Liver (tissue), 3 donors: ENCODE measurements around the gene CDH13.

Experiments used
- ATF3 ChIP-seq: IDR thresholded peaks from 2 replicates; pipeline ENCODE4 v1.6.1; 2016; ENCODE audit warnings: antibody characterized with exemption
- CTCF ChIP-seq: fragments of 150-350 bp; IDR thresholded peaks from 2 replicates; pipeline ENCODE4 v1.5.1; 2017; ENCODE audit warnings: improper control_type of control experiment, low read depth, low read length; ENCODE audit not compliant: missing input control
- EGR1 ChIP-seq, 2 donors: IDR thresholded peaks; 2 replicates each; pipeline ENCODE4 v1.6.1; 2016 to 2018; ENCODE audit warnings: antibody characterized with exemption in 2 of 2, low read depth in 2 of 2
- GABPA ChIP-seq, 2 donors: IDR thresholded peaks in 1 of 2; conservative IDR thresholded peaks in 1 of 2; 2 replicates each; pipeline ENCODE4 v1.6.1; 2016; ENCODE audit warnings: antibody characterized with exemption in 2 of 2, mild to moderate bottlenecking in 1 of 2, moderate library complexity in 1 of 2
- JUND ChIP-seq, 2 donors: IDR thresholded peaks; 2 replicates each; pipeline ENCODE4 v1.6.1; 2016; ENCODE audit warnings: antibody characterized with exemption in 2 of 2
- MAX ChIP-seq: IDR thresholded peaks from 2 replicates; pipeline ENCODE4 v1.6.1; 2016; ENCODE audit warnings: antibody characterized with exemption
- NR2F2 ChIP-seq: IDR thresholded peaks from 2 replicates; pipeline ENCODE4 v1.6.1; 2016; ENCODE audit warnings: antibody characterized with exemption
- RAD21 ChIP-seq, 2 donors: IDR thresholded peaks; 2 replicates each; pipeline ENCODE4 v1.6.1; 2016; ENCODE audit warnings: antibody characterized with exemption in 2 of 2, mild to moderate bottlenecking in 2 of 2
- REST ChIP-seq: IDR thresholded peaks from 2 replicates; pipeline ENCODE4 v1.6.1; 2016; ENCODE audit warnings: antibody characterized with exemption, mild to moderate bottlenecking
- RXRA ChIP-seq, 2 donors: IDR thresholded peaks; 2 replicates each; pipeline ENCODE4 v1.6.1; 2017 to 2018; ENCODE audit warnings: antibody characterized with exemption in 2 of 2, mild to moderate bottlenecking in 1 of 2
- SP1 ChIP-seq: IDR thresholded peaks from 2 replicates; pipeline ENCODE4 v1.6.1; 2018; ENCODE audit warnings: antibody characterized with exemption, mild to moderate bottlenecking
- TAF1 ChIP-seq: conservative IDR thresholded peaks from 2 replicates; pipeline ENCODE4 v1.6.1; 2016; ENCODE audit warnings: antibody characterized with exemption, mild to moderate bottlenecking
- YY1 ChIP-seq: IDR thresholded peaks from 2 replicates; pipeline ENCODE4 v1.6.1; 2016; ENCODE audit warnings: antibody characterized with exemption, mild to moderate bottlenecking
- ZBTB33 ChIP-seq: IDR thresholded peaks from 2 replicates; pipeline ENCODE4 v1.6.1; 2016; ENCODE audit warnings: antibody characterized with exemption
- donor health status: healthy.
- donor health status: healthy.

GRCh38 chr16:83838151-83838550 lies 1211.4 kb downstream of the CDH13 start:
- no peak for TF ChIP-seq RAD21 (IDR thresholded peaks at IDR 0.05)
- no peak for TF ChIP-seq REST
- no peak for TF ChIP-seq CTCF
- no peak for TF ChIP-seq JUND (IDR thresholded peaks at IDR 0.05)
- TF ChIP-seq ATF3, result no peak
- no peak for TF ChIP-seq ZBTB33
- no peak for TF ChIP-seq NR2F2
- TF ChIP-seq MAX, result no peak
- TF ChIP-seq TAF1, result no peak
- no peak for TF ChIP-seq YY1
- TF ChIP-seq SP1, result no peak
- no peak for TF ChIP-seq RXRA (IDR thresholded peaks at IDR 0.05)
- TF ChIP-seq GABPA (IDR thresholded peaks at IDR 0.05 in 1 of 2, conservative IDR thresholded peaks at IDR 0.05 in 1 of 2), result no peak
- no peak for TF ChIP-seq EGR1 (IDR thresholded peaks at IDR 0.05; ENCODE audit: low read depth in 2 of 2)
